Sigmoid colon (tissue), 4 donors: ENCODE results near the gene CHCHD6.

Source experiments
- CTCF ChIP-seq, 4 experiments: fragments of 450-650 bp in 3 of 4; fragments of 200-600 bp in 1 of 4; IDR thresholded peaks; one replicate each; pipeline ENCODE4 v1.5.1; 2016 to 2019; ENCODE audit warnings: antibody characterized with exemption in 4 of 4, mild to moderate bottlenecking in 3 of 4, moderate library complexity in 2 of 4
- EP300 ChIP-seq, 4 donors: sonication (generic); formaldehyde crosslinking; IDR thresholded peaks; one replicate each; pipeline ENCODE4 v1.6.1; 2017; ENCODE audit warnings: antibody characterized with exemption in 4 of 4
- POLR2A ChIP-seq, 2 donors: fragments of 450-650 bp; IDR thresholded peaks; one replicate each; pipeline ENCODE4 v1.6.1; 2016; ENCODE audit warnings: antibody characterized with exemption in 2 of 2, mild to moderate bottlenecking in 2 of 2, moderate library complexity in 2 of 2
- POLR2AphosphoS5 ChIP-seq, 4 donors: sonication (generic); formaldehyde crosslinking; IDR thresholded peaks; one replicate each; pipeline ENCODE4 v1.6.1; 2017; ENCODE audit warnings: antibody characterized with exemption in 4 of 4

- TF ChIP-seq CTCF (IDR thresholded peaks at IDR 0.05) (no peak), EP300 (IDR thresholded peaks at IDR 0.05) (no peak), POLR2A (IDR thresholded peaks at IDR 0.05) (no peak), POLR2AphosphoS5 (IDR thresholded peaks at IDR 0.05) (no peak)
Measured at GRCh38 chr3:126711121-126711760, 7.2 kb downstream of the CHCHD6 start.
